Nephron (organoid): ENCODE measurements around the gene CEP128.
A peak's percentile ranks its signal among the peaks of the same experiment; 100 is the strongest.

Experiments used
- H3K27ac Mint-ChIP-seq, 3 experiments: 2 replicates each; pipeline ENCODE4 v1.8.0; 2020; ENCODE audit warnings: mixed read lengths in 3 of 3, mild to moderate bottlenecking in 2 of 3, moderate library complexity in 1 of 3
- H3K27me3 Mint-ChIP-seq: 2 replicates; pipeline ENCODE4 v1.8.0; 2021; ENCODE audit warnings: low read depth, mild to moderate bottlenecking, moderate library complexity, mixed read lengths
- H3K36me3 Mint-ChIP-seq: 2 replicates; pipeline ENCODE4 v1.8.0; 2020; ENCODE audit warnings: low read depth, mixed read lengths
- H3K4me1 Mint-ChIP-seq: 2 replicates; pipeline ENCODE4 v1.8.0; 2020; ENCODE audit warnings: mixed read lengths
- H3K4me3 Mint-ChIP-seq, 3 experiments: 2 replicates each; pipeline ENCODE4 v1.8.0; 2020; ENCODE audit warnings: mild to moderate bottlenecking in 3 of 3, mixed read lengths in 3 of 3, moderate library complexity in 2 of 3
- H3K9me3 Mint-ChIP-seq: 2 replicates; pipeline ENCODE4 v1.8.0; 2020; ENCODE audit warnings: mixed read lengths
- TF ChIP-seq, protein P1 (sequence below), 3 experiments: fragments of 200-600 bp; sonication (generic); IDR thresholded peaks; one replicate each; pipeline ENCODE4 v1.5.0; 2021; ENCODE audit warnings: antibody characterized with exemption in 3 of 3; ENCODE audit not compliant: unreplicated experiment in 3 of 3

Gene CEP128

DNA sequence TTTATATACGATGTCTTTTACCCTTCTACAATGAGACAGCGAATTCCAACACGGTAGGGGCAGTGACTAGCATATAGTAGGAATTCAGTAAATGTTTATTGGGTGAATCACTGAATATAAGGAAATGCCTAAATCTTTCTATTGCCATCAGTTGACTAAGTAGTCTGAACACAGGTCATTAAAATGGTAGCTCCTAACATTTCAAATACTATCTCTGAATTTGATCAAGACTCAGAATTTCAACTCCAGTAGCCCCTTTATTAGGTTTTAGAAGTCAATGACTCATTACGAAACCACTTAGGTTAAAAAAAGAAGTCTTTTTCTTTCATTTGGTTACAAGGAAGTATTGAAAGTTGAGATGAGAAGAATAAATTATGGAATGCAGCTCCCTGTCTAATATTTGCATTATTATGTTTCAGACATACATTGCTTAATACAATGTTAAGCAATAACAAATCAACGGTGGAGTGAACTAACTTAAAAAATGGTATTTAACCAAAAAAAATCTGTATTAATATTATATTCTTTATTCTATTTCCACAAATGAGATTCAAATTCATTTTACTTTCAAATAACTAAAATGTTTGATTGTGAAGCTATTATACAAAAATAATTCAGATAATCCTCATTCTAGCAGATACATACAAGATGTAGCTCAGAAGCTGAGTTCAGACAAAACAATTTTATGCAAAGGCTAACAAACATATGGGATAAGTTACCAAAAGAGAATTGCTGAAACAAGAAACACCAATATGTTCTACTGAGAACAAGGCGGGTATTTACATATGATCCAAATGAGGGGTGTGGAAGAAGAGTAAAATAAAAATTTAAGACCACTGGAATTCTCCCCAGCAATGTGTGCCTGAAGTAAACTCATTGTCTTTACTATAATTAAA is 302.7 kb downstream of the CEP128 start:
- Mint-ChIP-seq H3K9me3 (no peaks in the 10 kb centered on the region), H3K4me3 (no peak overlapping the region), H3K27me3 (peaks cover 3% of the 10 kb centered on the region), H3K36me3 (no peaks in the 10 kb centered on the region), H3K27ac (no peak overlapping the region), H3K4me1 (no peaks in the 10 kb centered on the region)
- TF ChIP-seq, protein P1, sequence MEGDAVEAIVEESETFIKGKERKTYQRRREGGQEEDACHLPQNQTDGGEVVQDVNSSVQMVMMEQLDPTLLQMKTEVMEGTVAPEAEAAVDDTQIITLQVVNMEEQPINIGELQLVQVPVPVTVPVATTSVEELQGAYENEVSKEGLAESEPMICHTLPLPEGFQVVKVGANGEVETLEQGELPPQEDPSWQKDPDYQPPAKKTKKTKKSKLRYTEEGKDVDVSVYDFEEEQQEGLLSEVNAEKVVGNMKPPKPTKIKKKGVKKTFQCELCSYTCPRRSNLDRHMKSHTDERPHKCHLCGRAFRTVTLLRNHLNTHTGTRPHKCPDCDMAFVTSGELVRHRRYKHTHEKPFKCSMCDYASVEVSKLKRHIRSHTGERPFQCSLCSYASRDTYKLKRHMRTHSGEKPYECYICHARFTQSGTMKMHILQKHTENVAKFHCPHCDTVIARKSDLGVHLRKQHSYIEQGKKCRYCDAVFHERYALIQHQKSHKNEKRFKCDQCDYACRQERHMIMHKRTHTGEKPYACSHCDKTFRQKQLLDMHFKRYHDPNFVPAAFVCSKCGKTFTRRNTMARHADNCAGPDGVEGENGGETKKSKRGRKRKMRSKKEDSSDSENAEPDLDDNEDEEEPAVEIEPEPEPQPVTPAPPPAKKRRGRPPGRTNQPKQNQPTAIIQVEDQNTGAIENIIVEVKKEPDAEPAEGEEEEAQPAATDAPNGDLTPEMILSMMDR (IDR thresholded peaks at IDR 0.05; ENCODE audit: unreplicated experiment in 3 of 3) = no peak

DNA sequence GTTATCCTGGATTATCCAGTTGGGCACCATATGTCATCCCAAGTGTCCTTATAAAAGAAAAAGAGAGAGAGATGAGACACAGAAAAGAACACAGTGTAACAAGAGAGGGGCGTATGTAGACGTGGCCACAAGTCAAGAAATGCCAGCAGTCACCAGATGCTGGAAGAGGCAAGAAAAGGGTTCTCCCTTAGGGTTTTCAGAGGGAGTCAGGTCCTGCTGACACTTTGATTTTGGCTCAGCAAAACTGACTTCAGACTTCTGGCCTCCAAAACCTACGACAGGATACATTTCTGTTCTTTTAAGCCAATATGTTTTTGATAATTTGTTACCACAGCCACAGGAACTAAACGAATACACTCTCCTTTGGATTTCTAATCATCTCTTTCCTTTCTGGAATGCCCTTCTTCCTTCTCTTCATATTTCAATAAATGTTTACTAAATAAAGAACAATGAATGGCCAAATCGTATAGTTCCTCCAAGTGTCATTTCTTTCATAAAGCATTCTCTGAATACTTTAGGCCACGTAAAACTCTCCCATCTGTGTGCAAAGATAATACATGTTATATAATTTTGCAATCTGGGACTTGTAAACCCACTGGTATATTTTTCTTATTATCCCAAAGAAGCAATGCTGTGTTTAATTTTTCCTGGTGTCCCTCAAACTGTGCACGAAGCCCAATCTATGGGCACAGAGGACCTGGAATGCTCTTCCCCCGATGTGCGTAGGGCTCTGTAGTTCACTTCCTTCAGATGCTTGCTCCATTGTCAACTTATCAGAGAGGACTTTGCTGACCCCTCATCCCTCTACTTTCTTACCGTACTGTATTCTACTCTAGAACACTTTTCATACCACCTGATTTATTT is 303.6 kb downstream of the CEP128 start:
- Mint-ChIP-seq H3K36me3 (no peaks in the 10 kb centered on the region), H3K4me3 (no peak overlapping the region), H3K4me1 (no peaks in the 10 kb centered on the region), H3K27me3 (peaks cover 3% of the 10 kb centered on the region), H3K9me3 (no peaks in the 10 kb centered on the region), H3K27ac (no peak overlapping the region)
- TF ChIP-seq, protein P1 (IDR thresholded peaks at IDR 0.05; ENCODE audit: unreplicated experiment in 3 of 3) = no peak

DNA sequence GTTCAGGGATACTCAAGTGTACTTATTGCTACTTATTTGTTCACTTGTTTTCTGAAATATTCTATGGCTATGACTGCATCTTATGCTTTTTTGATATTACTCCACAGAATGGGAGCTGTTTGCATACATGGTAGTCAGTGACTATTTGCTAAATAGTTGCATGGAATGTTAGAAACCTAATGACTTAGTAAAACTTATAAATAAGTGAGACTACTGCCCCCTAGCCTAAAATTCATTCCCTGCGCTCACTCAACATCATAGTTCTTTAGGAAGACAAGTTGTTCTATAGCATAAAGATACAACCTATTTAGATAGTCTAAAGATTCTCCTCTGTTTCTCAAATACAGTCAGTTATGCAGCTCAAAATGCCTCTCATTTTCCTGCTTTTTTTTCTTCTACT is 305.5 kb downstream of the CEP128 start:
- Mint-ChIP-seq H3K36me3 (no peaks in the 10 kb centered on the region), H3K4me1 (no peaks in the 10 kb centered on the region), H3K4me3 (no peak overlapping the region), H3K27me3 (peaks cover 3% of the 10 kb centered on the region), H3K9me3 (no peaks in the 10 kb centered on the region), H3K27ac (no peak overlapping the region)
- TF ChIP-seq, protein P1 (IDR thresholded peaks at IDR 0.05; ENCODE audit: unreplicated experiment in 3 of 3) = peak in 1 of 3 experiments; percentile 30

DNA sequence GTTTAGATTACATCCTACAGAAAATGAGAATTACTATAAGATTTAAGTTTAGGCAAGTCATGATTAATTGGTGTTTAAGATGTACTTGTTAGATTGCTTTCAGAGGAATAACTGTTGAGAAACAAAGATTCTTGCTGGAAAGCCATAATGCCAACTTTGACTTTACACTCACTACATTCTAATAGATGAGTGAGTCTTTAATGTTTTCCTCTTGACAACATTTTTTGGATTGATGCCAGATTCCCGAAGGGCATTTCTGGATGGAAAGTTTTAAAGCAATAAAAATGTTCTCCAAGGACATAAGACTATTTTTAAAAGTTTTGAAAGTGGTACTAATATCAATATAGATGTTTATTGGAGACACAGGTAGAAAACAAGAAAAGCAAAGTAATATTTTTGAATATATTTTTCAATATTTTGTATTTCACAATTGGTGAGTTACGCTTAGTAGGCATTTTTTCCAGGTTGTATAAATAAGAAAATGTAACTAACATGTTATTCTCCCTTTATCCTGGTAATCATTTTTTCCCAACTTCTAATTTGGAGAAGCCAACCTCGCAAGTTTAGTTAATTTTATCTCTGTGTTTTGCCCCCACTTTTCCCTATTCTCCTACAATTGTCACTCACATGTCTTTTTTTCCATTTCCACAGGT is 307.3 kb downstream of the CEP128 start:
- Mint-ChIP-seq H3K36me3 (no peaks in the 10 kb centered on the region), H3K4me3 (no peak overlapping the region), H3K9me3 (no peaks in the 10 kb centered on the region), H3K27me3 (peaks cover 3% of the 10 kb centered on the region), H3K4me1 (no peaks in the 10 kb centered on the region), H3K27ac (no peak overlapping the region)
- TF ChIP-seq, protein P1 (IDR thresholded peaks at IDR 0.05; ENCODE audit: unreplicated experiment in 3 of 3) = no peak

DNA sequence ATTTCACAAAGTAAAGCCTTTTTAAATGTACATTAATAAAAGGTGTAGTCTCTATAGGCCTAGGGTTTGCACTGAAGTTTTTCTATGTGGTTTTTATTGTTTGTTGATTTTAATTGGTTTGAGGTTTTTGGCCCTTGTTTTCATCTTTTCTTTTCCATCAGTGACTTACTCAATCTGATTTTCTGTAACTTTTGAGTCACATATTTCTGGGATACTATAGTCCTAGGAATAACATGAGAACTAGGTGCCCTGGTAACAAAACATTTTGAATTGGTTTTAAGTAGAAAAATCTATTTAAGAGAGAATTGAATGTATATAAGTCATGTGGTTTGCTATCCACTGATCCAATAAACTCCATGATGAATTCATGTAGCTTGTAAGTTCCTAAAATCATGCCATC is 311.9 kb downstream of the CEP128 start:
- peaks cover 5% of the 10 kb centered on the region for H3K4me1 Mint-ChIP-seq
- no peak overlapping the region for H3K27ac Mint-ChIP-seq
- no peak overlapping the region for H3K4me3 Mint-ChIP-seq
- no peaks in the 10 kb centered on the region for H3K36me3 Mint-ChIP-seq
- TF ChIP-seq, protein P1 (IDR thresholded peaks at IDR 0.05; ENCODE audit: unreplicated experiment in 3 of 3) = no peak
- peaks cover 3% of the 10 kb centered on the region for H3K9me3 Mint-ChIP-seq
- H3K27me3 Mint-ChIP-seq = peaks cover under 1% of the 10 kb centered on the region
